Hepatocyte (in vitro differentiated cells): ENCODE measurements around the gene NTNG1.
A peak's percentile ranks its signal among the peaks of the same experiment; 100 is the strongest.

ENCODE experiments used
- EZH2phosphoT487 ChIP-seq: fragments of 200-600 bp; sonication (generic); IDR thresholded peaks from one replicate; pipeline ENCODE4 v1.6.1; 2018; ENCODE audit warnings: antibody characterized with exemption, mild to moderate bottlenecking, low read depth, moderate library complexity; ENCODE audit not compliant: unreplicated experiment, severe bottlenecking
- TF ChIP-seq, protein P1 (sequence below): fragments of 200-600 bp; sonication (generic); IDR thresholded peaks from 2 replicates; pipeline ENCODE4 v1.5.1; 2016; ENCODE audit warnings: antibody characterized with exemption, mild to moderate bottlenecking; ENCODE audit not compliant: poor library complexity

DNA sequence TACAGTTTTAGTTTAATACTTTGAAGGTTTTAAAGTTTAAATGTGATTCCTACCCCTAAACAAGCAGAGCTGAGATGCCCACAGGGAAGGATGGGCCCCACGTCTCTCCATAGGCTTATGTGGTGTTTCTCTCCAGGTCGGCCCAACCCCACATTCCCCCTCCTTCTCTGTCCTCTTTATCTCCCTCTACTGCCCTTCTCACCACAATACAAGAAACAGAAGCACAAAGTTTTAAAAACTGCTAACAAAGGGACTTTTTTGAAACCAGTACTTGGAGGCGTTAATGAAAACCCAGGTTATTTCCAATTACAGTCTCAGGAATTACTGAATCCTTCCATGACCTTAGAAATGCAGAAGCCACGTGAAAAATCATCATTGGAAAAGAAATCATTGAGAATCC lies 324.0 kb downstream of the NTNG1 start:
- TF ChIP-seq, protein P1, sequence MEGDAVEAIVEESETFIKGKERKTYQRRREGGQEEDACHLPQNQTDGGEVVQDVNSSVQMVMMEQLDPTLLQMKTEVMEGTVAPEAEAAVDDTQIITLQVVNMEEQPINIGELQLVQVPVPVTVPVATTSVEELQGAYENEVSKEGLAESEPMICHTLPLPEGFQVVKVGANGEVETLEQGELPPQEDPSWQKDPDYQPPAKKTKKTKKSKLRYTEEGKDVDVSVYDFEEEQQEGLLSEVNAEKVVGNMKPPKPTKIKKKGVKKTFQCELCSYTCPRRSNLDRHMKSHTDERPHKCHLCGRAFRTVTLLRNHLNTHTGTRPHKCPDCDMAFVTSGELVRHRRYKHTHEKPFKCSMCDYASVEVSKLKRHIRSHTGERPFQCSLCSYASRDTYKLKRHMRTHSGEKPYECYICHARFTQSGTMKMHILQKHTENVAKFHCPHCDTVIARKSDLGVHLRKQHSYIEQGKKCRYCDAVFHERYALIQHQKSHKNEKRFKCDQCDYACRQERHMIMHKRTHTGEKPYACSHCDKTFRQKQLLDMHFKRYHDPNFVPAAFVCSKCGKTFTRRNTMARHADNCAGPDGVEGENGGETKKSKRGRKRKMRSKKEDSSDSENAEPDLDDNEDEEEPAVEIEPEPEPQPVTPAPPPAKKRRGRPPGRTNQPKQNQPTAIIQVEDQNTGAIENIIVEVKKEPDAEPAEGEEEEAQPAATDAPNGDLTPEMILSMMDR, result peak; percentile 7
- TF ChIP-seq EZH2phosphoT487, result no peak
